Stomach (tissue), 9 donors: Measurements from ENCODE around the gene TNS3. TPM values are rescaled to one million over a fixed set of nuclear protein-coding genes. Genes with fewer than 3 reads are reported as not detected.
A peak's percentile ranks its signal among the peaks of the same experiment; 100 is the strongest.

ENCODE experiments used
- DNase-seq, 2 donors: peaks; one replicate each; pipeline versions ENCODE4 v3.0.0 to v3.0.0-alpha.2; 2013 to 2019
- H3K27ac ChIP-seq, 5 donors: fragments of 200-600 bp in 4 of 5; sonication (generic) in 4 of 5; one replicate each; pipeline ENCODE4 v1.5.1; 2013 to 2019; ENCODE audit warnings: mild to moderate bottlenecking in 1 of 5, moderate library complexity in 1 of 5
- H3K27me3 ChIP-seq, 3 donors: fragments of 200-600 bp; sonication (generic); one replicate each; pipeline ENCODE4 v1.5.1; 2017 to 2019; ENCODE audit warnings: mixed run types in 1 of 3
- H3K36me3 ChIP-seq, 4 donors: fragments of 200-600 bp; sonication (generic); 1 replicate in 3 of 4; 2 replicates in 1 of 4; pipeline ENCODE4 v1.5.1; 2016 to 2019
- H3K4me1 ChIP-seq, 4 donors: fragments of 200-600 bp; sonication (generic); one replicate each; pipeline ENCODE4 v1.5.1; 2016 to 2019
- H3K4me3 ChIP-seq, 4 donors: fragments of 200-600 bp; sonication (generic) in 3 of 4; one replicate each; pipeline ENCODE4 v1.5.1; 2016 to 2019; ENCODE audit warnings: mild to moderate bottlenecking in 1 of 4
- H3K9me3 ChIP-seq, 4 donors: fragments of 200-600 bp; sonication (generic); one replicate each; pipeline ENCODE4 v1.5.1; 2016 to 2019
- EP300 ChIP-seq: sonication (generic); formaldehyde crosslinking; IDR thresholded peaks from one replicate; pipeline ENCODE4 v1.6.1; 2017; ENCODE audit warnings: antibody characterized with exemption
- POLR2A ChIP-seq, 4 donors: fragments of 450-650 bp; IDR thresholded peaks; one replicate each; pipeline ENCODE4 v1.6.1; 2016; ENCODE audit warnings: antibody characterized with exemption in 4 of 4, control low read depth in 2 of 4, mild to moderate bottlenecking in 1 of 4, moderate library complexity in 1 of 4
- POLR2AphosphoS5 ChIP-seq, 3 donors: sonication (generic); formaldehyde crosslinking; IDR thresholded peaks; one replicate each; pipeline ENCODE4 v1.6.1; 2016; ENCODE audit warnings: antibody characterized with exemption in 3 of 3
- WGBS, 5 donors: extraction: QIAGEN DNeasy Blood & Tissue Kit in 3 of 5; methylation state at CpG; one replicate each; pipeline versions ENCODE4 v1.1.5 to v1.1.7; 2013 to 2018; 5-methylcytosine and 5-hydroxymethylcytosine counted together
- intact Hi-C: fragments of 100-400 bp; cut with DNase I; formaldehyde crosslinking; loops from one replicate; pipeline ENCODE4 v1.15.1; 2023; ENCODE audit warnings: low total_unique reads
- polyA plus RNA-seq, 3 donors: library from polyadenylated mRNA; stranded (reverse); fragments of 200-250 nt; gene quantifications; one replicate each; pipeline ENCODE4 v1.2.3, GENCODE V29; 2013
- total RNA-seq, 5 donors: library from RNA; depleted of rRNA; stranded (reverse); fragments of >200 nt; gene quantifications; one replicate each; pipeline versions ENCODE4 v1.1.0 to v1.2.3, GENCODE V29; 2014 to 2016
- TF ChIP-seq, protein P1 (sequence below), 7 experiments: fragments of 450-650 bp in 4 of 7; fragments of 200-600 bp in 3 of 7; sonication (generic) in 3 of 7; IDR thresholded peaks; one replicate each; pipeline ENCODE4 v1.5.1; 2016 to 2019; ENCODE audit warnings: antibody characterized with exemption in 7 of 7, control low read depth in 2 of 7, mild to moderate bottlenecking in 1 of 7
- donor health status: healthy with polysubstance abuse.
- donor health status: Bipolar disorder and iron deficiency.
- donor health status: healthy.

TNS3 gene
- total and polyA plus RNA-seq, 8 donors, result 10.0 to 105 (median 41.0) TPM

DNA sequence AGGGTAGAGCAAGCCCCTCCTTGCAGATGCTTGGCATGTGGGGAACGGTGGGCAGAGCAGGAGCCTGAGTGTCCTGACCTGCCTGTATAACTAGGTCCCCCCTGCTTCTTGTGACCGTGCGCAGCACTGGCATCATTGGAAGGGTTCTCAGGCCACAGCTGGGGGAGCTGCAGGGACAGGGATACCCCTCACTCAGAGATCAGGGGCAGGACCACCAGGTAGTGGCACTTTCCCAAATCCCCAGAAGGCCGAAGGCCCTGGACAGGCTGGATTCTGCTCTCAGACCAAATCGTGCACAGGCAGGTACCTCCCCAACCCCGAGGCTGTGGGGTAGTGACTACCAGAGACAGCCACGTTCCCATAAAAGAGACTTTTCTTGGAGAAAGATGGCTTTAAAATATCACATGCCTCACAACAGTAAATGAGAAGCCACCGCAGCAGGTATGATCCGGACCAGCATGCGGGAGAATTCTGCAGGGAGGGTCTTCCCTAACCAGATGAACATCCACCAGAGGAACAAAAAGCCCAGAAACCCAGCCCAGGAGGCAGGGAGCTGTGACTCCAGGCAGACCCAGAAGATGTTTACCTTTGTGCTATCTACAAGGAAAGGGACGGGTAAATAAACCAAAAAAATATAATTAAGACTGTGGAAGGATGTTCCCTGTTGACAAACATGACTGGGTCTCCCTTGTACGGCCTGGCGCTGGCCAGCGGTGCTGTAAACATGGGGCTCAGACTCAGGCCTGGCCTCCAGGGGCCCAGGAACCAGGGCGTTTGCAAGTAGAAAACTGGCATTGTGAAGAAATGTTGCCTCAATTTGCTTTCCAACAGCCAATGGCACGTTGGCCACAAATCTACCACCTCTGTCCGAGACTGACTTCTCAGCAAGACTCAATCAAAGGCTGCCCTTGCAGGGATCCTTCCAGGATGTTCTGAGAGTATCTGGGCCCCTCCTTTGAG is 180.0 kb downstream of the TNS3 start:
- H3K27ac ChIP-seq, result peak overlapping the region; percentile 67 to 84 (median 79)
- peaks cover 45 to 70% (median 56%) of the 10 kb centered on the region in 4 donors for H3K4me1 ChIP-seq
- intact Hi-C loops, result no loop called here

GRCh38 chr7:47400741-47401206 is 181.1 kb downstream of the TNS3 start:
- Histone ChIP-seq H3K9me3 (no peaks in the 10 kb centered on the region), H3K4me1 (peaks cover 34 to 59% (median 45%) of the 10 kb centered on the region in 4 donors), H3K27ac (peak overlapping the region; percentile 26 to 84 (median 79)), H3K36me3 (peaks cover 13 to 39% (median 24%) of the 10 kb centered on the region in 4 donors), H3K27me3 (no peaks in the 10 kb centered on the region), H3K4me3 (no peak overlapping the region)
- peak in 1 of 2 donors; percentile 40 for DNase-seq
- no peak for TF ChIP-seq POLR2AphosphoS5 (IDR thresholded peaks at IDR 0.05)
- TF ChIP-seq, protein P1, sequence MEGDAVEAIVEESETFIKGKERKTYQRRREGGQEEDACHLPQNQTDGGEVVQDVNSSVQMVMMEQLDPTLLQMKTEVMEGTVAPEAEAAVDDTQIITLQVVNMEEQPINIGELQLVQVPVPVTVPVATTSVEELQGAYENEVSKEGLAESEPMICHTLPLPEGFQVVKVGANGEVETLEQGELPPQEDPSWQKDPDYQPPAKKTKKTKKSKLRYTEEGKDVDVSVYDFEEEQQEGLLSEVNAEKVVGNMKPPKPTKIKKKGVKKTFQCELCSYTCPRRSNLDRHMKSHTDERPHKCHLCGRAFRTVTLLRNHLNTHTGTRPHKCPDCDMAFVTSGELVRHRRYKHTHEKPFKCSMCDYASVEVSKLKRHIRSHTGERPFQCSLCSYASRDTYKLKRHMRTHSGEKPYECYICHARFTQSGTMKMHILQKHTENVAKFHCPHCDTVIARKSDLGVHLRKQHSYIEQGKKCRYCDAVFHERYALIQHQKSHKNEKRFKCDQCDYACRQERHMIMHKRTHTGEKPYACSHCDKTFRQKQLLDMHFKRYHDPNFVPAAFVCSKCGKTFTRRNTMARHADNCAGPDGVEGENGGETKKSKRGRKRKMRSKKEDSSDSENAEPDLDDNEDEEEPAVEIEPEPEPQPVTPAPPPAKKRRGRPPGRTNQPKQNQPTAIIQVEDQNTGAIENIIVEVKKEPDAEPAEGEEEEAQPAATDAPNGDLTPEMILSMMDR (IDR thresholded peaks at IDR 0.05), result no peak
- TF ChIP-seq POLR2A (IDR thresholded peaks at IDR 0.05), result no peak
- TF ChIP-seq EP300, result no peak
- WGBS, 5 donors, result 37 to 77% (median 51%) methylated on average over 13 to 21 of the region's 21 CpGs
- intact Hi-C loops, result no loop called here

More for the DNA sequence above, 180.0 kb downstream of the TNS3 start:
- H3K4me3 ChIP-seq, result no peak overlapping the region
- H3K27me3 ChIP-seq, result no peaks in the 10 kb centered on the region
- peak in 1 of 2 donors; percentile 24 for DNase-seq
- no peaks in the 10 kb centered on the region for H3K9me3 ChIP-seq
- WGBS, 5 donors, result 51 to 82% (median 56%) methylated on average over 14 to 17 of the region's 17 CpGs
- no peak for TF ChIP-seq POLR2A (IDR thresholded peaks at IDR 0.05)
- no peak for TF ChIP-seq POLR2AphosphoS5 (IDR thresholded peaks at IDR 0.05)
- TF ChIP-seq, protein P1 (IDR thresholded peaks at IDR 0.05), result no peak
- TF ChIP-seq EP300, result no peak
- peaks cover 2 to 28% (median 13%) of the 10 kb centered on the region in 4 donors for H3K36me3 ChIP-seq

GRCh38 chr7:47400001-47400400 is 181.9 kb downstream of the TNS3 start:
- DNase-seq, result peak in 1 of 2 donors; percentile 22

DNA sequence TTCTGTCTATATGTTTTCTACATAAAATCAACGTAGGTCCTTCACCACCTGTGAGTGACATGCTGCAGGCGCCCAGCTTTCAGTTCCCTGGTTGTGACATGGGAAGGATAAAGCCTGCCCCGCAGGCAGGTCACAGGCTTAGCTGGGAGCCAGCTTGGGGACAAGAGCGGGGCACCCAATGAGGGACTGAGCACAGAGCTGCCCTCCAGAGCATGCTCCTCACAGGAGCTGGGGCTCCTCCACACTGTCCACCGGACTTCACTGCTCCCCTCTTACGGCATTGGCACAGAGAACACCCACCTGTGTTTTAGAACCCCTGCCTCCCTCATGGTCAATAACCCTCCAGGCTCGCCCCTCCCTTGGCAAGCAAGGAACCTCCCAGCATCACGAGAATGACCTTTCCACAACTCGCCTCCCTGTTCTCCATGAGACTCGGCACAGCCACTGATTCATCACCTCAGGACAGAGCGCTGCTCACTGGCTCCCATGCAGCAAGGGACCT is 187.1 kb downstream of the TNS3 start:
- Histone ChIP-seq H3K4me3 (no peak overlapping the region), H3K27me3 (no peaks in the 10 kb centered on the region), H3K36me3 (peaks cover 33 to 77% (median 63%) of the 10 kb centered on the region in 4 donors), H3K9me3 (no peaks in the 10 kb centered on the region), H3K4me1 (peaks cover 12 to 32% (median 21%) of the 10 kb centered on the region in 4 donors), H3K27ac (no peak overlapping the region)
- 64 to 90% (median 84%) methylated on average over 11 of the region's 11 CpGs for WGBS, 5 donors
- intact Hi-C loops, result no loop called here
- DNase-seq, result peak in 1 of 2 donors; percentile 25
- TF ChIP-seq EP300 (no peak), POLR2AphosphoS5 (IDR thresholded peaks at IDR 0.05) (peak in 1 of 3 donors; percentile 13)

More at GRCh38 chr7:47400001-47400400, 181.9 kb downstream of the TNS3 start:
- no peak for TF ChIP-seq POLR2AphosphoS5 (IDR thresholded peaks at IDR 0.05)
- TF ChIP-seq, protein P1 (IDR thresholded peaks at IDR 0.05), result no peak
- TF ChIP-seq POLR2A (IDR thresholded peaks at IDR 0.05), result no peak
- no peak for TF ChIP-seq EP300
- Histone ChIP-seq H3K4me3 (no peak overlapping the region), H3K9me3 (no peaks in the 10 kb centered on the region), H3K4me1 (peaks cover 26 to 51% (median 37%) of the 10 kb centered on the region in 4 donors), H3K27me3 (no peaks in the 10 kb centered on the region), H3K36me3 (peaks cover 14 to 46% (median 31%) of the 10 kb centered on the region in 4 donors), H3K27ac (peak overlapping the region in 2 of 5 donors; percentile 76 to 84)
- WGBS, 5 donors, result 71 to 97% (median 82%) methylated on average over 2 of the region's 2 CpGs
- intact Hi-C loops, result no loop called here
